GM19468 (cell line): ENCODE measurements around the gene SIGLEC9.
"Not testable (repeated sequence)": the region's sequence is repeated elsewhere in the genome, so short reads cannot be mapped to it uniquely, and the experiment has no call there.

Experiments
- ATAC-seq: cut with Tn5 transposase; IDR thresholded peaks from one replicate; pipeline ENCODE4 v1.9.1; 2021; ENCODE audit warnings: mild to moderate bottlenecking, moderate library complexity, moderate number of reproducible peaks; ENCODE audit not compliant: unreplicated experiment; ENCODE audit errors: extremely low read depth

Gene SIGLEC9

GRCh38 chr19:51142119-51142518, 17.4 kb downstream of the SIGLEC9 start, which contains the start of gene SIGLEC7:
Gene SIGLEC7, plus strand, starts transcription at chr19:51142301. Its CDS starts 69 bp downstream, at chr19:51142370.
- ATAC-seq: no peak

DNA sequence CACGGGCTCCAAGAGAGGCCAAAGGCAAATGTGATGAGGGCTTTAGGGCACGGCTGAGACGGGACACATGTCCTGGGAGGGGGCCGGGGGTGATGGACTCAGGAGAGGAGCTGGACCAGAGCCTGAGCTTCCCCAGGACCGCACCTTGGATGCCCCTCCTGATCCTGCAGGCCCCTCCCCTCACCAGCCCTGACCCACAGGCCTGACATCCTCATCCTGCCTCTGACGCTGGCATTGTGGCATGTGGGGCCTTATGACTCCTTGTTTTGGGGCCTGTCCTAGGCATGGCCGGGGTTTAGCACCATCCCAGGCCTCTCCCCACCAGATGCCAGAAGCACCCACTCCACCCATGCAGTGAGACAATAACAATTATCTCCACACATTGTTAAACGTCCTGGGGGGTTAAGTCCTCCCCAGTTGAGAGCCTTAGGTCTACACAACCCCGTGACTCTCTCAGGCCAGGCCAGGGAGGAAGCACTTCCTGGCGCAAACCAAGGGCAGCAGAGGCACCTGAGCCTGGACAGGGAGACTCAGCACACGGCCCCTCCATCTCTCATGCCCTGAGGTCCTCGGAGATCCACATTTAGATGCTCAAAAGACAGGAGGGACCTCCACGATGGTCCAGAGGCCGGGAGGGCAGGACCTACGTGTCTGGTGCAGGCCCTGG, 18.2 kb downstream of the SIGLEC9 start:
- ATAC-seq: not testable (repeated sequence)

- ATAC-seq: no peak
Observed at GRCh38 chr19:51143486-51143885, 18.8 kb downstream of the SIGLEC9 start.

- no peak for ATAC-seq
Observed at GRCh38 chr19:51144482-51145045, 19.9 kb downstream of the SIGLEC9 start.

- no peak for ATAC-seq
Observed at GRCh38 chr19:51145916-51146493, 21.3 kb downstream of the SIGLEC9 start.

DNA sequence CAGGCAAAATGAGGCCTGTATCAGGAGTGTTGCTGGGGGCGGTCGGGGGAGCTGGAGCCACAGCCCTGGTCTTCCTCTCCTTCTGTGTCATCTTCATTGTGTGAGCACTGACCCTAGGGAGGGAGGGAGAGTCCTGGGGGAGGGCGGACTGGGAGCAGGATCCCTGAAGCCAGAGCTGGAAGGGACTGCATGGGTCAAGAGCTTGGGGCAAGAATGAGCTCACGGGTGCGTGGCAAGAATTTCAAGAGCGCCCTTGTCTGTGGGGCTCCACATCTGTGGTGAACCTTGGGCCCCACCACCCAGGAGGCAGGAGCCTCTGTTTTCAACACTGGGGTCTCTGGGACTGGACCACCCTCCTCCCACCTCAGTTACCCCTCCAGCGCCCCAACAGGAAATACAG, 22.0 kb downstream of the SIGLEC9 start:
- no peak for ATAC-seq

DNA sequence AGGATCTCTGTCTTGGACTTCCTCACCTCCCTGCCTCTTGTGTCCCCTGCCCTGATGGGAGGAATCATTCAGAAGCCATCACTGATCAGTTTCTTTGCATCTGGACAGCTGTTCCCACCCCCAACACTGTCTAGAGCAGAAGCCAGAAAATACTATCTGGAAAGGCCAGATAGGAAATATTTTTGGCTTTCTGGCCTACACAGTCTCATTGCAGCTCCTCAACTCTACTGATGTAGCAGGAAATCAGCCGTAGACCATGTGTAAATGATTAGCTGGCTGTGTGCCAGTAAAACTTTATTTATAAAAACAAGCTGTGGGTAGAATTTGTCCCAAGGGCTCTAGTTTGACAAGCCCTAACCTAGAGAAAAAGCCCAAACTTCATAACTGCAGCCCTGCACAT, 23.0 kb downstream of the SIGLEC9 start:
- ATAC-seq: no peak

DNA sequence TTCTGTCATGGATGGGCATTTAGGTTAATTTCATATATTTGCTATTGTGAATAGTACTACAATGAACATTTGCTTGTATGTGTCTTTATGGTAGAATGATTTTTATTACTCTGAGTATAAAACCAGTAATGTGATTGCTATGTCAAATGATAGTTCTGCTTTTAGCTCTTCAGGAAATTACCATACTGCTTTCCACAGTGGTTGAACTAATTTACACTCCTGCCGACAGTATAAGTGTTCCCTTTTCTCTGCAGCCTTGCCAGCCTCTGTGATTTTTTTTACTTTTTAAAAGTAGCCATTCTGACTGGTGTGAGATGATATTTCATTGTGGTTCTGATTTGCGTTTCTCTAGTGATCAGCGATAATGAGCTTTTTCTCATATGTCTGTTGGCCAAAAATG, 23.9 kb downstream of the SIGLEC9 start:
- ATAC-seq: no peak

DNA sequence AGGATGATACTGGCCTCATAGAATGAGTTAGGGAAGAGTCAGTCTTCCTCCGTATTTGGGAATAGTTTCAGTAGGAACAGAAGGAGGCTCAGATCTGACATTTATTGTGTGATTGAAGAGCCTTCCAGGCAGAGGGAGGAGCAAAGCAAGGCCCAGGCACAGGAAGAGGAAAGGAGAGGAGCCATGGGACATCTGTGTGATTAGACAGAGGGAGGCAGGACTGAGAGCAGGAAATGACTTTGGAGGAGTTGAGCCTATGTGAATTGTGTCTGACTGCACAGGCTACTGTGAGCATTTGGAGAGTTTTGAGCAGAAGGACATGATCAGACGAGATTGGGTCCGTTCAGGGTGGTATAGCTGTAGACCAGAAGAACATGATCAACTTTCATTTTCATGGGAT, 25.9 kb downstream of the SIGLEC9 start:
- ATAC-seq: no peak

- no peak for ATAC-seq
Observed at GRCh38 chr19:51156710-51157109, 32.0 kb downstream of the SIGLEC9 start.

DNA sequence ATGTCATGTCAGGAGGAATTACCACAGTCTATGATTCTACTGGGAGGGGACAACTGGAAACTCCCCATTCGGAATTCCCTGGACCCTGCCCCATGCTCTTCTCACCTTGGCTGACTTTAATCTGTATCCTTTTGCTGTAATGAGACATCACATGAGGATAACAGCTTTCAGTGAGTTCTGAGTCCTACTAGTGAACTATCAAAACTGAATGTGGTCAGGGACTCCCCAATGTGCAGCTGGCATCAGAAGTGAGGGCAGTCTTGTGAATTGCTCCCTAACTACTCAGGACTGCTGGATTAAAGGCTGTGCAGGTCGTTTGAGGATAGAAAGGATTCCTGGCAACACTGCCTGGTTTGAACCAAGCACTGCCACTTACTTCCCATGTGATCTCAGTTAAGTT, 32.6 kb downstream of the SIGLEC9 start:
- ATAC-seq: no peak

GRCh38 chr19:51158474-51159129, 33.9 kb downstream of the SIGLEC9 start:
- ATAC-seq: no peak

DNA sequence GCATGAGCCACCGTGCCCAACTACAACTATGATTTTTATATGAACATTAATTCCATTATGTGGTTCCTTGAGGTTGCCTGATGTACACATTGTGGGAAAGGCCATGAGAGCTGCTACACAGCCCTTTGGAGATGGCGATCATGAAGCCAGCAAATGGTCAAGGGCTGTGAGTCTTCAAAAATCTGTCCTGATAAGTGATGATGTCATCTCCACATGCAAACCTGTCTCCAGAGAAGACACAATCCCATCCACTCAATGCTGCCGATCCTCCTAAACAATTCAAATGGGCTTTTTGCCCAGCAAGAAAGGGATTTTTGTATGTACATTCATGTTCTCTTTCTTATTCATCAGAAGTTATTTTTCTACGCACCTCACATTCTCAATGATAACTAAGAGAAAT, 35.0 kb downstream of the SIGLEC9 start:
- no peak for ATAC-seq

DNA sequence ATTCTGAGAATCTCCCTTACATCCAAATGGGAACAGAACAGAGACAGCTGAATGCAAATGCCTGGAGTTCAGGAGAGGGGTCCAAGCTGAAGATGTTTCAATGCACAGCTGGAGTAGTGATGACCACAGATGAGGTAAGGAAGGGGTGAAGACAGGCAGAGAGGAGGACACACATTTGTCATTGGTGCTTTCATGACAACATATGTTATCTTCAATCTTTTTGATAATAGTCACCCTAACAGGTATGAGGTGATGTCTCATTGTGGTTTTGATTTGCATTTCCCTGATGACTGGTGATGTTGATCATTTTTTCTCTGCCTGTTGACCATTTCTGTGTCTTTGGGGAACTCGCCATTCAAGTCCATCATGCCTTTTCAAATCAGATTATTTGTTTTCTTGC, 36.6 kb downstream of the SIGLEC9 start:
- ATAC-seq: no peak

GRCh38 chr19:51161867-51162496, 37.3 kb downstream of the SIGLEC9 start:
- ATAC-seq: no peak

- no peak for ATAC-seq
Observed at GRCh38 chr19:51163257-51163656, 38.6 kb downstream of the SIGLEC9 start.

DNA sequence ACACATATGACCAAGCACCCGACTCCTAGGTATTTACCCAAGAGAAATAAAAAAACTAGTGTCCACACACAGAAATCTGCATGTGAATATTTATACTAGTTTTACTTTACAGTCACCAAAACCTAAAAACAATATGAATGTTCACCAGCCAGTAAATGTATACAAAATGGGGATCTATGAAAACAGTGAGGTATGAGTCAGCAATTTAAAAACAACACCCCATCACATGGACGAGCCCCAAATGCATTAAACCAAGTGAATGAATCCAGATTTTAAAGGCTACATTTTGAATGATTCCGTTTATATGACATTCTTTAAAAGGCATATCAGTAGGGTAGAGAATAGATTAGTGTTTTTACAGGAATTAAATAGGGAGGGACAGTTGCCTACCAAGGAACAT, 39.5 kb downstream of the SIGLEC9 start:
- no peak for ATAC-seq

- ATAC-seq: peak; percentile 52
Observed at GRCh38 chr19:51166846-51167490, 42.3 kb downstream of the SIGLEC9 start.

- no peak for ATAC-seq
Observed at GRCh38 chr19:51168564-51169282, 44.0 kb downstream of the SIGLEC9 start.
